Memory B cell (primary cell): ENCODE measurements around the gene EYA2.
"Not testable (repeated sequence)": the region's sequence is repeated elsewhere in the genome, so short reads cannot be mapped to it uniquely, and the experiment has no call there.

Experiments
- ATAC-seq: fragments of 150-1000 bp; cut with Tn5 transposase; 2 replicates; pipeline ENCODE4 v1.10.0; 2021; ENCODE audit warnings: low read depth, mild to moderate bottlenecking, moderate library complexity
- DNase-seq, 2 donors: peaks; one replicate each; pipeline ENCODE4 v3.0.0; 2022; ENCODE audit warnings: low spot score in 2 of 2
- H3K27ac Mint-ChIP-seq: one replicate; pipeline ENCODE4 v1.8.0; 2022; ENCODE audit warnings: mild to moderate bottlenecking, moderate library complexity, mixed read lengths
- H3K27me3 Mint-ChIP-seq: one replicate; pipeline ENCODE4 v1.8.0; 2022; ENCODE audit warnings: mixed read lengths
- H3K36me3 Mint-ChIP-seq: one replicate; pipeline ENCODE4 v1.8.0; 2022; ENCODE audit warnings: mild to moderate bottlenecking, mixed read lengths
- H3K4me1 Mint-ChIP-seq: one replicate; pipeline ENCODE4 v1.8.0; 2022; ENCODE audit warnings: mixed read lengths
- H3K4me3 Mint-ChIP-seq: one replicate; pipeline ENCODE4 v1.8.0; 2022; ENCODE audit warnings: mild to moderate bottlenecking, moderate library complexity, mixed read lengths
- H3K9me3 Mint-ChIP-seq: one replicate; pipeline ENCODE4 v1.8.0; 2022; ENCODE audit warnings: mixed read lengths

Gene EYA2

DNA sequence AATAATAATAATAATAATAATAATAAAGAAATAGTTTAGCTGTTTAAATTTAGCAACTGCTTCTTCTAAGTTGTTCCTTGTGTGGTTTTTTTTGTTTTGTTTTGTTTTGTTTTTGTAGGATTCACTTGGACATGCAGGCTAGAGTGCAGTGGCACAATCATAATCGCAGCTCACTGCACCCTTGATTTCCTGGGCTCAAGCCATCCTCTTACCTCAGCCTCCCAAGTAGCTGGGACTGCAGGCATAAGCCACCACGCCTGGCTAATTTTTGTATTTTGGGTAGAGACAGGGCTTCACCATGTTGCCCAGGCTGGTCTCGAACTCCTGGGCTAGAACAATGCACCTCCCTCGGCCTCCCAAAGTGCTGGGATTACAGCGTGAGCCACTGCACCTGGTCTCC lies 15.3 kb upstream of the EYA2 start:
- H3K4me3 Mint-ChIP-seq = no peak overlapping the region
- DNase-seq (no peak), ATAC-seq (no peak)
- H3K27me3 Mint-ChIP-seq = peaks cover 8% of the 10 kb centered on the region
- H3K36me3 Mint-ChIP-seq = no peaks in the 10 kb centered on the region
- no peaks in the 10 kb centered on the region for H3K4me1 Mint-ChIP-seq
- no peaks in the 10 kb centered on the region for H3K9me3 Mint-ChIP-seq
- H3K27ac Mint-ChIP-seq = no peak overlapping the region

DNA sequence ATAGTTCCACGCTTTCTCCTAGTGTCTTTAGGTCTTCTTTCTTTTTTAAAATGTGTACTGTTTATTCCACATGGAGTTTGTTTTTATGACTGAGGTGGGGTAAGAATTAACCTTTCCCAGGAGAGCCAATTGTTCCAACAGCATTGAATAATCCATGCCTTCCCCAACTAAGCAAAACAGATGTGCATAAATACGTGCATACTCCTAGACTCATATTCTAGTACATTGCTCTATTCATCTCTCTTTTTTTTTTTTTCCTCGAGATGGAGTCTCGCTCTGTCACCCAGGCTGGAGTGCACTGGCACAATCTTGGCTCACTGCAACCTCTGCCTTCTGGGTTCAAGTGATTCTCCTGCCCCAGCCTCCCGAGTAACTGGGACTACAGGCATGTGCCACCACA lies 14.7 kb upstream of the EYA2 start:
- H3K36me3 Mint-ChIP-seq, DNase-seq, ATAC-seq, H3K9me3 Mint-ChIP-seq, H3K4me1 Mint-ChIP-seq, H3K27me3 Mint-ChIP-seq, H3K4me3 Mint-ChIP-seq, H3K27ac Mint-ChIP-seq: not testable (repeated sequence)

DNA sequence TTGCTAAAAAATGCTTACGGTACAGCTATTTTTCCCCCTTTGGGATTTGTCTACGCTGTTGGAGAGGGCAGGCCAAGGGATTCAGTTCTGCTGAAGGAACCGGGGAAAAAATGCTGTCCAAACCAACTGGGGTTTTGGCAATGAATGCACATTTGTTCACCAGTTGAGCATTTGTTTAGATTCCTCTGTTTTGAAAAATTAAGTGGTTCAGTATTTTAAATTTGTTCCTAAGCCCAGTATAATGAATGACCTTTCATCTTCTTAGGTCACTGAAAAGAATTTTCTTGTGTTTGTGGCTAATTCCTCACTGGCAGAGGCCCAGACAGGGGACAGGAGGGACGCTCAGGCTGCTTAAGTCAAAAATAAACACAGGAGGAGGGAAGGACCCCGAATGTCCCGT lies 10.8 kb upstream of the EYA2 start:
- DNase-seq = no peak

DNA sequence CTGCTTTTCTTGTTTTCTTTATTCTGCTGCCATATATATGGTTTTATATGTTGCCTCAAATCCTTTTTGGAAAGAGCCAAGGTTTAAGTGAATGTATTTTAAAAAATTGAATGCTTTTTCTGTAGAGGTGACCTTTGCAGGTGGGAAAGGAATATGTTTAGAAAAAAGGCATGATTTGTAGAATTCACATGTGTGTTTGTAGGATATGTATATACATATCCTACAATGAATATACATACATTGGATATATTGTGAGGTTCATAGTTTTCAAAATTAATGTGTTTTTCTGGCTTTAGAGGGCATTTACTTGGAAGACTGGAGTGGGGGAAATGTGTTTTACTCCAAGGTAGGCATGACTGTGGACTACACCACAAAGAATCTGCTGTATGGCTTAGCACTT lies 4.0 kb upstream of the EYA2 start:
- ATAC-seq (no peak), DNase-seq (no peak)
- Mint-ChIP-seq H3K4me1 (peaks cover 5% of the 10 kb centered on the region), H3K27me3 (peaks cover 8% of the 10 kb centered on the region), H3K36me3 (no peaks in the 10 kb centered on the region), H3K27ac (no peak overlapping the region), H3K4me3 (no peak overlapping the region), H3K9me3 (peaks cover 5% of the 10 kb centered on the region)

More for the DNA sequence above, 10.8 kb upstream of the EYA2 start:
- Mint-ChIP-seq H3K9me3 (no peaks in the 10 kb centered on the region), H3K36me3 (no peaks in the 10 kb centered on the region), H3K4me3 (no peak overlapping the region), H3K4me1 (no peaks in the 10 kb centered on the region), H3K27me3 (peaks cover 7% of the 10 kb centered on the region), H3K27ac (no peak overlapping the region)
- ATAC-seq = no peak

DNA sequence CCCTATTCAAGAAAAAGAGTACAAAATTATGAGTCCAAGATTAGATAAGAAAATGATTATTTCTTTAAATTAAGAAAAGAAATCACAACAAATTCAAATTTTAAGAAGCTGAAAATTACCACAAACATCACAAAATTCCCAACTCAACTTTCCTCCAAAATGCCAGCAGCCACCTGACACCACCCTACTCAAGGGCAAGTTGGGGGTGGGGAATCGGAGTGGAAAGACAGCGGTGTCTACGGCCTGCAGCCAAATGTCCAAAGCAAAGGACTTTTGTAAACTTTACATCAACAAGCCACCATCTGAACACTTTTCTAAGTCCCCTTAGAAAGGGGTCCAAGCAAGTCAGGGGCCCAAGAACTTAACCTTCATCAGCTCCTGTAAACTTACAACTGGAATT lies 1.6 kb upstream of the EYA2 start:
- ATAC-seq (no peak), DNase-seq (no peak)
- peaks cover 16% of the 10 kb centered on the region for H3K27me3 Mint-ChIP-seq
- peaks cover 5% of the 10 kb centered on the region for H3K4me1 Mint-ChIP-seq
- H3K9me3 Mint-ChIP-seq = peaks cover 5% of the 10 kb centered on the region
- no peaks in the 10 kb centered on the region for H3K36me3 Mint-ChIP-seq
- H3K27ac Mint-ChIP-seq = no peak overlapping the region
- no peak overlapping the region for H3K4me3 Mint-ChIP-seq

DNA sequence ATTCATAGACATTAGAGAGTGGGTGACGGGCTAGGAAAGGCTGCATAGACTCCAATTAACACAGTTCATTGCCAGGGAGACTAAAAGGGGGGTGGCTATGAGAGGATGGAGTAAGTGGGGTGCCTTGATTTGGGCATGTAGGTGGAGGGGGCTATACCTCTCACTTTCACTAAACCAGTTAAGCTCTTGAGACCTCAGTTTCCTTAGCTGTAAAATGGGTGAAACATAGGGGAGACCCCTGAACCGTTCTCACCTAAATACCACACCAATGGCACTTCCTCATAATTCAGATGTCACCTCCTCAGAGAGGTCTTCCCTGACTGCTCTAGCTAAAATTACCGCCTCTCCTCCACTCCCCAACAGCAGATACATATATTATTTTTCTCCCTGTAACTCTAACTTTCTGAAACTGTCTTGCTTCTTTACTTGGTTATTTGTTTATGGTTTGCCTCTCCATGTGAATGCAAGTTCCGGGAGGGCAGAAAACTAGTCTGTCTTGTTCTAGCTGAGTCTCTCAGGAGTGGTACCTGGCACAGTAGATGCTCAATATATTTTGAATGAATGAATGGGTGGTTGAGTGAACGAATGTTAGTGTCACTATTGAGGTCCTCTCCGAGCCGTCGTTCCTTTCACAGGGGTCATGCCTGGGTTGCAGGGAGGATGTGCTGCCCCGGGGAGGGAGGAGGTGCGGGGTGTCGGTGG lies 615 bp upstream of the EYA2 start:
- ATAC-seq (peak; percentile 21), DNase-seq (no peak)
- Mint-ChIP-seq H3K4me3 (peak overlapping the region; percentile 64), H3K36me3 (no peaks in the 10 kb centered on the region), H3K27ac (no peak overlapping the region), H3K27me3 (peaks cover 16% of the 10 kb centered on the region), H3K9me3 (peaks cover 5% of the 10 kb centered on the region), H3K4me1 (peaks cover 5% of the 10 kb centered on the region)

DNA sequence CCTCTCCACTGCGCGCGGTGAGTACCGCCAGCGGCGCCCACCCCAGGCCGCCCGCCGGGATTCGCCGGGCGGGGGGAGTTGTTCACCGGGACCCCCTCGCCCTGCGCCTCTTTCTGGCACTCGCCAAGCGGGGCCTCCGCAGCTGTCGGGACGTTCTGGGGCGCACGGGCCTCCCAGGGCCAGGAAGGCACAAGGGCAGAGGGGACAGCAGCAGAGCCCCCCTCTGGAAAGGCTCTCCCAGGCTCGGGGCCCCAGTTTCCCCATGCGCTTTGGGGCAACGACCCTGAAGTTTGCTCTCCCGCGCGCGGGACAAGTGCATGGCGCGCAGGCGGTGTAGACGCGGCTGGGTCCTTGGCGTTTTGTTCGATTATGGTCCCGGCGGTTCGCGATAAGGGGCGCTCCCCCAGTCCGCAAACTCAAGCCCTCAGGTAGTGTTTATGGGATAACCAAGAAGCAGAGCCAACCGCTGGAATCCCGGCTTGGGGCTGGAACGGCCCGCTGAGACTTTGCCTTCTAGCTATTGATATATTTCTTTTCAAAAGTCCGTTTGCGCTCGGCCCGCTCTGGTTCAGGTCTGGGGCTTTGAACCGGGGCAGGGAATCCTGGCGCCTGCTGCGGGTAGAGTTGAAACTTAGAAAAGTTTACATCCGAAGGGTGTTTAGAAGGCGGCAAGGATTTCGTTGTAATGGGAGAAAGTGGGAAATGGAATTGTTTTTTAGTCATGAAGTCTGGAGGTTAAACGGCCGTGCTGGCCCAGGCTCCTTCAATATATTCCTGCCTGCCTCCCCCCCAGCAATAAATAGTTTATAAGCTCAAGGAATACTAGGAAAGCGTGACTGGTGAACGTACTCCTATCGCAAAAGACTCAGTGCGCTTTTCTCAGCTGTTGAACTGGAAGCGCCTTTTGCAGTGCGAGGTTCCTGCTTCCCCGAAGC lies 595 bp downstream of the EYA2 start:
- ATAC-seq (no peak), DNase-seq (no peak)
- Mint-ChIP-seq H3K36me3 (no peaks in the 10 kb centered on the region), H3K27me3 (peaks cover 16% of the 10 kb centered on the region), H3K4me3 (peak overlapping the region; percentile 85), H3K27ac (peak overlapping the region; percentile 41), H3K4me1 (peaks cover 5% of the 10 kb centered on the region), H3K9me3 (peaks cover 5% of the 10 kb centered on the region)

DNA sequence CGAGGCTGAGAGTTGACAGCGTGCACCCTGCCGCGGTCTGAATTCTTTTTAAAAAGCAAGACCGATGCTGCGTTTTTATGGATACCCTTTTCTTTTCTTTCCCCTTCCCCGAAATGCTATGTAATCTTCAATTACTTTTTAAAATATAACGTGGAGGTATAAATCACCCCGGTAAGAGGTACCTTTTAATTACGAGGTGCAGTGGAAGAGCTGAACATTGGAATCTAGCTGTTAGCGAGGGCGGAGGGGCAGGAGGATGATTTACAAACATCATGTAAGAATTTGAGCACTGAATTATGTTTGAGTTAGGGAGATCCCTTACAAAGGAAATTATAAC lies 1.2 kb downstream of the EYA2 start:
- ATAC-seq = no peak
- peak overlapping the region; percentile 85 for H3K4me3 Mint-ChIP-seq
- peaks cover 5% of the 10 kb centered on the region for H3K4me1 Mint-ChIP-seq
- H3K27ac Mint-ChIP-seq = peak overlapping the region; percentile 41
- peaks cover 16% of the 10 kb centered on the region for H3K27me3 Mint-ChIP-seq
- peaks cover under 1% of the 10 kb centered on the region for H3K9me3 Mint-ChIP-seq
- H3K36me3 Mint-ChIP-seq = no peaks in the 10 kb centered on the region
- no peak for DNase-seq

DNA sequence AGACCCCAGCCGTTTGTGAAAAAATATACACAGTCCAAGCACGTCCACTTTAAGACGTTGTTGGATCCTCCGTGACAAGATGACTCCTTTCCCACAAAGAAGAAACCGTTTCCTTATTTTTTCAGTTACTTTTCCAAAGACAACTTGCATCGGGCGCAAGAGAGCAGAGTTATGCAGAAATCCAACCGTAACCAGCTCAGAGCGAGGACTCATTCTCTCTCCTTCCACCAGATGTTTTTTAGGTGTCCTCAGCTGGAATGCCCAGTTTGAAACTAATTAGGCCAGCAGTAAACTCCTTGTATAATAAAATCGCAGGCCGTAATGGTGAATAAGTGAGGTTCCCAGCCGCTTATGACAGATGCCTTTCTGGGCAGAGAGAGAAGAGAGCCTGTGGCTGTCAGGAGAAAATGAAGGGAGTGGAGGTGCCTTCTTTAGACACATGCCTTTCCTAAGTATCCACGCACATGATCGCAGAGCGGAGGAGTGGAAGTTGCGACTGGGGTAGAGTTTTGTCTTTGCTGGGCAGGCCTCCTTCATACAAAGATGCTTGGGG lies 2.8 kb downstream of the EYA2 start:
- peak overlapping the region; percentile 1 for H3K27ac Mint-ChIP-seq
- no peaks in the 10 kb centered on the region for H3K9me3 Mint-ChIP-seq
- peaks cover 5% of the 10 kb centered on the region for H3K4me1 Mint-ChIP-seq
- ATAC-seq (no peak), DNase-seq (no peak)
- H3K4me3 Mint-ChIP-seq = peak overlapping the region; percentile 49
- H3K27me3 Mint-ChIP-seq = peaks cover 16% of the 10 kb centered on the region
- no peaks in the 10 kb centered on the region for H3K36me3 Mint-ChIP-seq

DNA sequence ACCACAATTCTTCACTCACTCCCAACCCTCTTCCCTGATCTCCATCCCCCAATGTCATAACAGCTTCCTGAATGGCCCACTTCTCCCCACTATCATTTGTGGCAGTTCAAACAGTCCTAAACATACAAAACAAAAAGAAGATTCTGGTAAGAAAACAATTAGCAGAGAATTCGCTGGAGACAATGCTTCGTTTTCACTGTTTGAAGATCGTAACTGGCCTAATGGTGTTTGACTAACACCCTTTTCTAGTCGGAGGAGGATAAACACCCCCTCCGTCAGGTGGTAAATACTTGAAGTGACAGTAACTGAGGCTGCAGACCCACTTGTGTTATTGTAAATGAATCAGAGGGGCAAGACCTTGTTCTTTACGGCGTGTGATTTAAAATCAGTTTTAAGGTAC lies 3.8 kb downstream of the EYA2 start:
- H3K27ac Mint-ChIP-seq = peak overlapping the region; percentile 5
- peaks cover 16% of the 10 kb centered on the region for H3K27me3 Mint-ChIP-seq
- H3K4me3 Mint-ChIP-seq = peak overlapping the region; percentile 46

DNA sequence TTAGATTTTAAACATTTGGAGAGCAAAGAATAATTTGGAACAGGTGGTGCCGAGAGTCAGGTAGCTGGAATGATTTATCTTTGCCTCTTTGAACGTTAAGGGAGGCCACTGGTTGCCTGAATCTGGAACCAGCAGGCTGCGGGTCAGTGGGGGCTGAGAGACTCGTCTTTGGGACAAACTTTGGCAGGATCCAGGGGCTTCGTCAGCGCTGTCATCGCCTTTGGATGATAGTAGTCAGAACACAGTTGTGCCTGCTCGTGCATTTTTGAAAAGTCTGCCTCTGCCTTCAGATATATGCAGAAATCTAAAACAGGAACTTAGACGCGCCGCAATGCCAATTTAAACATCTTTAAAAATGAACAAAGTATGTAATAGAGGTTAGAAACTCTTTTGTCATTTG lies 5.0 kb downstream of the EYA2 start:
- Mint-ChIP-seq H3K4me1 (no peaks in the 10 kb centered on the region), H3K27ac (peak overlapping the region; percentile 83), H3K27me3 (peaks cover 12% of the 10 kb centered on the region), H3K4me3 (peak overlapping the region; percentile 46), H3K36me3 (no peaks in the 10 kb centered on the region), H3K9me3 (no peaks in the 10 kb centered on the region)
- ATAC-seq (peak; percentile 14), DNase-seq (no peak)

More for the DNA sequence above, 3.8 kb downstream of the EYA2 start:
- no peak for DNase-seq
- Mint-ChIP-seq H3K9me3 (no peaks in the 10 kb centered on the region), H3K4me1 (peaks cover 5% of the 10 kb centered on the region), H3K36me3 (no peaks in the 10 kb centered on the region)
- no peak for ATAC-seq

DNA sequence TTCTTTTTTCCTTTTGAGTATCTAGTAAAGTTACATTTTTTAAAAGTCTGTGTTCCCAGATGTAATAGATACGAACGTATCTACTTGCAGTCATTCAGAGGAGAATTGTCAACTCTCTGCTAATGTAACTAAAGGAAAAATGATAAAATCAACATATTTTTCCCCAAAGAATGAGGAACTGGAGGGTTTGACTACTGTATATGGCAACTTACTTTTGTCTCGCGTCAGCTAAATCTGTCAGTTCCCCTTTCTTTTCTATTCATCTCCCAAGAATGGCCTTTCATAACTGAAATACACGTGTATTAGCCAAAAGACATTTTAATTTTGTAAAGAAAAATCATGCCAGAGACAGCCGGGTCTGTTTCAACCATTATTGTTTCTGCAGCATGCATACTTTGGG lies 5.4 kb downstream of the EYA2 start:
- H3K4me3 Mint-ChIP-seq = peak overlapping the region; percentile 22
- no peaks in the 10 kb centered on the region for H3K4me1 Mint-ChIP-seq
- no peaks in the 10 kb centered on the region for H3K36me3 Mint-ChIP-seq
- H3K27ac Mint-ChIP-seq = peak overlapping the region; percentile 36
- DNase-seq = no peak
- H3K27me3 Mint-ChIP-seq = peaks cover 12% of the 10 kb centered on the region
- H3K9me3 Mint-ChIP-seq = no peaks in the 10 kb centered on the region
- peak; percentile 53 for ATAC-seq

DNA sequence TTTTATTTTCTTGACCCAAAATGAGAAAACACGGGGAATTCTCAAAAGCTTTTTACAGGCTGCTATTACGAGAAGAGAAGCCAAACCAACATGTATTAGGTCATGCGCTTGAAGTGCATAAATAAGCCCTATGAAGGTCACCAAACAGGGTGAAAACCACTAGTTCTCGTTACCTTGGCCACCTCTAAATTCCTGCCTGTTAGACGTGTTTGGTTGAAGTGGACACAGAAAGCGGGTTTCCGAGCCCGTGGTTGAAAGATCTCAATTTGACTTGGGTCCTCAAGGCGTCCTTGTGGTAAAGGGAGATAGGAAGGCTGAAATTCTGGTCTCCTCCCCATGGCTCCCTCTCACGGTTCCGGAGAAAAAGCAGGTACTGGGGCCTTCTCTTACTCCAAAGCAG lies 6.2 kb downstream of the EYA2 start:
- Mint-ChIP-seq H3K4me3 (peak overlapping the region; percentile 46), H3K9me3 (no peaks in the 10 kb centered on the region), H3K4me1 (no peaks in the 10 kb centered on the region), H3K27ac (peak overlapping the region; percentile 36), H3K36me3 (no peaks in the 10 kb centered on the region), H3K27me3 (peaks cover 11% of the 10 kb centered on the region)
- DNase-seq = no peak
- no peak for ATAC-seq

DNA sequence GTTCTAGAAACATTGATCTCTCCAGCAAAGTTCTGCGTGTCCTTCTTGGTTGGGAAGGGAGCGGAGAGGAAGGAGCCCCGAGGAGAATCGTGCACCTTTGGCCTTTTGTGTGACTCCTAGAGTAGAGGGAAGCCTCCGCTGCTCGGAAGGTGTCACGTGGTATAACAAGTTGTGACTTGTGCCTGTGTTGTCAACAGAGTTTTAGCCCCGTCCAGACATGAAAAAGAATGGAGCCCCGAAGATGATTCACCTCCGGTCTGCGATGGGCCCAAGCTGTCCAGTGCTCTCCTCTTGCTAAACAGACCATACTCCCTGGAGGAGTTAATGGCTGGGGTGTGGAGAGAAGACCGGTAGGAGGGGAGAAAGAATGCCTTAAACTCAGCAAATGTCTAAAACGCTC lies 7.0 kb downstream of the EYA2 start:
- no peak for ATAC-seq
- Mint-ChIP-seq H3K27ac (no peak overlapping the region), H3K4me1 (no peaks in the 10 kb centered on the region), H3K4me3 (no peak overlapping the region), H3K36me3 (no peaks in the 10 kb centered on the region), H3K9me3 (no peaks in the 10 kb centered on the region), H3K27me3 (peaks cover 5% of the 10 kb centered on the region)
- no peak for DNase-seq
